DND-41 (cell line): ENCODE measurements around the gene MAPRE2.
A peak's percentile ranks its signal among the peaks of the same experiment; 100 is the strongest.

Experiments used
- ATAC-seq: fragments of 200-7000 bp; cut with Tn5 transposase; 3 replicates; pipeline ENCODE4 v1.9.1; 2021; ENCODE audit warnings: low read depth; ENCODE audit not compliant: insufficient read depth
- DNase-seq: peaks from one replicate; pipeline ENCODE4 v3.0.0-alpha.2; 2020
- H2AFZ ChIP-seq: 2 replicates; pipeline ENCODE4 v1.6.0; 2012; ENCODE audit warnings: low read depth, low read length
- H3K27ac ChIP-seq: 2 replicates; pipeline ENCODE4 v1.5.1; 2012; ENCODE audit warnings: low read length, inconsistent platforms
- H3K27me3 ChIP-seq: fragments of 200-600 bp; sonication (generic); 2 replicates; pipeline ENCODE4 v1.6.0; 2012; ENCODE audit warnings: low read length, mild to moderate bottlenecking, inconsistent platforms; ENCODE audit not compliant: insufficient read depth, poor library complexity
- H3K36me3 ChIP-seq: 2 replicates; pipeline ENCODE4 v1.5.1; 2012; ENCODE audit warnings: low read length, inconsistent platforms; ENCODE audit not compliant: insufficient read depth
- H3K4me1 ChIP-seq: 2 replicates; pipeline ENCODE4 v1.5.1; 2012; ENCODE audit warnings: mild to moderate bottlenecking, low read length; ENCODE audit not compliant: insufficient read depth
- H3K4me2 ChIP-seq: 2 replicates; pipeline ENCODE4 v1.6.0; 2012; ENCODE audit warnings: mild to moderate bottlenecking, moderate library complexity, low read length, inconsistent platforms; ENCODE audit not compliant: insufficient read depth
- H3K4me3 ChIP-seq, 2 experiments: fragments of 200-600 bp in 1 of 2; shearing (Covaris generic) in 1 of 2; 2 replicates each; pipeline ENCODE4 v1.5.1; 2012 to 2016; ENCODE audit warnings: inconsistent platforms in 2 of 2, low read length in 2 of 2, mild to moderate bottlenecking in 2 of 2, low read depth in 1 of 2, moderate library complexity in 1 of 2
- H3K79me2 ChIP-seq: 2 replicates; pipeline ENCODE4 v1.6.0; 2012; ENCODE audit warnings: low read length, inconsistent platforms; ENCODE audit not compliant: insufficient read depth
- H3K9ac ChIP-seq: 2 replicates; pipeline ENCODE4 v1.6.0; 2012; ENCODE audit warnings: low read depth, mild to moderate bottlenecking, inconsistent platforms, low read length, moderate library complexity
- H3K9me3 ChIP-seq: 2 replicates; pipeline ENCODE4 v1.5.1; 2012; ENCODE audit warnings: low read length, moderate library complexity, mild to moderate bottlenecking, inconsistent platforms; ENCODE audit not compliant: insufficient read depth, severe bottlenecking
- H4K20me1 ChIP-seq: 2 replicates; pipeline ENCODE4 v1.6.0; 2012; ENCODE audit warnings: low read length; ENCODE audit not compliant: insufficient read depth
- EZH2 ChIP-seq: IDR thresholded peaks from 3 replicates; pipeline ENCODE4 v1.6.1; 2012; ENCODE audit warnings: borderline replicate concordance, low read depth, mild to moderate bottlenecking, moderate library complexity, low read length, inconsistent platforms; ENCODE audit not compliant: severe bottlenecking
- TF ChIP-seq, protein P1 (sequence below): IDR thresholded peaks from 2 replicates; pipeline ENCODE4 v1.5.1; 2012; ENCODE audit warnings: borderline replicate concordance, low read length, moderate library complexity, mild to moderate bottlenecking; ENCODE audit not compliant: poor library complexity, severe bottlenecking; ENCODE audit errors: extremely low read depth

Gene MAPRE2

GRCh38 chr18:35128675-35129074 is 87.5 kb downstream of the MAPRE2 start:
- TF ChIP-seq EZH2, result no peak
- TF ChIP-seq, protein P1, sequence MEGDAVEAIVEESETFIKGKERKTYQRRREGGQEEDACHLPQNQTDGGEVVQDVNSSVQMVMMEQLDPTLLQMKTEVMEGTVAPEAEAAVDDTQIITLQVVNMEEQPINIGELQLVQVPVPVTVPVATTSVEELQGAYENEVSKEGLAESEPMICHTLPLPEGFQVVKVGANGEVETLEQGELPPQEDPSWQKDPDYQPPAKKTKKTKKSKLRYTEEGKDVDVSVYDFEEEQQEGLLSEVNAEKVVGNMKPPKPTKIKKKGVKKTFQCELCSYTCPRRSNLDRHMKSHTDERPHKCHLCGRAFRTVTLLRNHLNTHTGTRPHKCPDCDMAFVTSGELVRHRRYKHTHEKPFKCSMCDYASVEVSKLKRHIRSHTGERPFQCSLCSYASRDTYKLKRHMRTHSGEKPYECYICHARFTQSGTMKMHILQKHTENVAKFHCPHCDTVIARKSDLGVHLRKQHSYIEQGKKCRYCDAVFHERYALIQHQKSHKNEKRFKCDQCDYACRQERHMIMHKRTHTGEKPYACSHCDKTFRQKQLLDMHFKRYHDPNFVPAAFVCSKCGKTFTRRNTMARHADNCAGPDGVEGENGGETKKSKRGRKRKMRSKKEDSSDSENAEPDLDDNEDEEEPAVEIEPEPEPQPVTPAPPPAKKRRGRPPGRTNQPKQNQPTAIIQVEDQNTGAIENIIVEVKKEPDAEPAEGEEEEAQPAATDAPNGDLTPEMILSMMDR, result no peak

GRCh38 chr18:35130236-35130635 is 89.0 kb downstream of the MAPRE2 start:
- H3K36me3 ChIP-seq, result peaks cover 79% of the 10 kb centered on the region
- ATAC-seq (no peak), DNase-seq (no peak)
- H4K20me1 ChIP-seq, result no peaks in the 10 kb centered on the region; the same call in none of the 2 replicates
- H3K79me2 ChIP-seq, result 0 out of 2 replicates have a peak, but pooled peaks cover 2% of the 10 kb centered on the region
- H3K27me3 ChIP-seq, result no peaks in the 10 kb centered on the region
- H3K4me3 ChIP-seq, result no peak overlapping the region
- H3K9me3 ChIP-seq, result no peaks in the 10 kb centered on the region
- no peak overlapping the region for H3K27ac ChIP-seq
- no peak for TF ChIP-seq EZH2
- TF ChIP-seq, protein P1, result peak; percentile 11
- H3K9ac ChIP-seq, result no peak overlapping the region
- no peak overlapping the region for H3K4me2 ChIP-seq
- no peaks in the 10 kb centered on the region for H3K4me1 ChIP-seq
- no peak overlapping the region for H2AFZ ChIP-seq

More at GRCh38 chr18:35128675-35129074, 87.5 kb downstream of the MAPRE2 start:
- Histone ChIP-seq H3K27ac (no peak overlapping the region), H3K9ac (no peak overlapping the region), H3K27me3 (no peaks in the 10 kb centered on the region), H3K4me2 (no peak overlapping the region), H3K79me2 (peaks cover 2% of the 10 kb centered on the region; the same call in 1 of the 2 replicates), H3K36me3 (peaks cover 63% of the 10 kb centered on the region), H4K20me1 (no peaks in the 10 kb centered on the region; the same call in 1 of the 2 replicates), H3K4me1 (no peaks in the 10 kb centered on the region), H3K4me3 (no peak overlapping the region), H3K9me3 (no peaks in the 10 kb centered on the region), H2AFZ (no peak overlapping the region)
- no peak for DNase-seq
- ATAC-seq, result no peak

GRCh38 chr18:35131387-35132020 is 90.3 kb downstream of the MAPRE2 start:
- Histone ChIP-seq H3K4me3 (no peak overlapping the region), H3K4me2 (no peak overlapping the region), H4K20me1 (peaks cover 4% of the 10 kb centered on the region), H3K9ac (no peak overlapping the region), H3K27ac (no peak overlapping the region), H3K9me3 (no peaks in the 10 kb centered on the region), H2AFZ (no peak overlapping the region), H3K4me1 (no peaks in the 10 kb centered on the region), H3K36me3 (peaks cover 88% of the 10 kb centered on the region), H3K79me2 (no peaks in the 10 kb centered on the region), H3K27me3 (no peaks in the 10 kb centered on the region)
- TF ChIP-seq, protein P1, result no peak
- no peak for TF ChIP-seq EZH2
- DNase-seq, result no peak
- ATAC-seq, result no peak
